ENCODE results near the gene CUL7.

DNA sequence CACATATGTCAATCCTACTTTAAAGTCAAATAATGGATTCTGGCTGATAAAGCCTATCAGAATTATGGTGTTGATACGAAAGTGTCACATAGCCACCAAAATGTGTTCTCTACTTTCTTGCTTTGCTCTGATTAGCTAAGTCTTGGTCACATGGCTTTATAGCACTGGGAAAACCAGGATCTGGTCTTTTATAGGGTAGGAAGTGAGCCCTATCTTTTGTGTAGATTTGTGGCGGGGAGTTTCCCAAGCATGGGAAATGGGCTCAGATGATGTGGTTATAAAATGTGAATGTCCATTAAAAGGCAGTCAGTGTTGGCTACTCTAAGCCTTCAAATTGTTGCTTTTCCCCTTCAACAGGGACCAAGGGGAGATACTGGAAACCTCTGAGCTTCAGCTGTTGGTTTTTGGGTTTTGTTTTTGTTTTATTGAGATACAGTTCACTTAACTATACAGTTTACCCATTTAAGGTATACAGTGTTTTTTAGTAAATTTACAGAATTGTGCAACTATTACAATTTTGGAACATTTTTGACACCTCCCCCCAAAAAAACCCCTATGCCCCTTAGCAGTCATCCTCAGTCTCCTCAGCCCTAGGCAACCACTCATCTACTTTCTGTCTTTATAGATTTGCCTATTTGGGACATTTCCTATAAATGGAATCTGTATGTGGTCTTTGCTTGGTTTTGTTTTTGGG, 20.0 kb downstream of the CUL7 start:
- TF ChIP-seq EZH2 (IDR thresholded peaks at IDR 0.05) (no peak), POLR2AphosphoS5 (IDR thresholded peaks at IDR 0.05; ENCODE audit: borderline replicate concordance, low read depth, low read length) (no peak), FOXP2 (optimal IDR thresholded peaks at IDR 0.05; ENCODE audit: control extremely low read depth, extremely low read length, insufficient read depth) (no peak)
